HEK293 (cell line): ENCODE measurements around the gene UBE2D3.

Experiments used
- CTCF ChIP-seq: fragments of 450-650 bp; formaldehyde crosslinking; IDR thresholded peaks from 2 replicates; pipeline ENCODE4 v1.5.1; 2016; ENCODE audit warnings: missing biosample characterization, missing genetic modification characterization
- EGR2 ChIP-seq: fragments of 450-650 bp; formaldehyde crosslinking; IDR thresholded peaks from 2 replicates; pipeline ENCODE4 v1.5.1; 2016; ENCODE audit warnings: low read depth, missing biosample characterization, missing genetic modification characterization
- GLIS2 ChIP-seq: fragments of 450-650 bp; formaldehyde crosslinking; IDR thresholded peaks from 2 replicates; pipeline ENCODE4 v1.5.1; 2016; ENCODE audit warnings: missing biosample characterization, missing genetic modification characterization
- HOXD13 ChIP-seq: sonication (generic); formaldehyde crosslinking; IDR thresholded peaks from 2 replicates; pipeline ENCODE4 v1.8.0; 2022; ENCODE audit warnings: missing genetic modification reagents, borderline replicate concordance
- MEIS1 ChIP-seq: sonication (generic); formaldehyde crosslinking; IDR thresholded peaks from 2 replicates; pipeline ENCODE4 v1.8.1; 2022; ENCODE audit warnings: missing genetic modification reagents, mild to moderate bottlenecking, borderline replicate concordance
- REPIN1 ChIP-seq: fragments of 450-650 bp; formaldehyde crosslinking; IDR thresholded peaks from 2 replicates; pipeline ENCODE4 v1.5.1; 2017; ENCODE audit warnings: missing biosample characterization, missing genetic modification characterization, low read depth
- SP7 ChIP-seq: fragments of 450-650 bp; formaldehyde crosslinking; IDR thresholded peaks from 2 replicates; pipeline ENCODE4 v1.5.1; 2016; ENCODE audit warnings: missing biosample characterization, missing genetic modification characterization
- YY2 ChIP-seq: fragments of 450-650 bp; formaldehyde crosslinking; IDR thresholded peaks from 2 replicates; pipeline ENCODE4 v1.5.1; 2016; ENCODE audit warnings: missing biosample characterization, missing genetic modification characterization
- ZBTB21 ChIP-seq: fragments of 450-650 bp; formaldehyde crosslinking; IDR thresholded peaks from 2 replicates; pipeline ENCODE4 v1.5.1; 2017; ENCODE audit warnings: missing biosample characterization, missing genetic modification characterization
- ZBTB26 ChIP-seq: fragments of 450-650 bp; formaldehyde crosslinking; optimal IDR thresholded peaks from 2 replicates; pipeline ENCODE3; 2016; ENCODE audit warnings: missing biosample characterization, mild to moderate bottlenecking, missing genetic modification characterization
- ZBTB7A ChIP-seq: fragments of 450-650 bp; formaldehyde crosslinking; IDR thresholded peaks from 2 replicates; pipeline ENCODE4 v1.5.1; 2016; ENCODE audit warnings: low read depth, missing biosample characterization, missing genetic modification characterization
- ZFP69B ChIP-seq: fragments of 450-650 bp; formaldehyde crosslinking; IDR thresholded peaks from 2 replicates; pipeline ENCODE4 v1.5.1; 2016; ENCODE audit warnings: missing biosample characterization, missing genetic modification characterization
- ZIC2 ChIP-seq: fragments of 450-650 bp; formaldehyde crosslinking; IDR thresholded peaks from 2 replicates; pipeline ENCODE4 v1.5.1; 2016; ENCODE audit warnings: missing biosample characterization, missing genetic modification characterization
- ZNF174 ChIP-seq: fragments of 450-650 bp; formaldehyde crosslinking; IDR thresholded peaks from 2 replicates; pipeline ENCODE4 v1.5.0; 2017; ENCODE audit warnings: missing biosample characterization, mild to moderate bottlenecking, missing genetic modification characterization
- ZNF184 ChIP-seq: fragments of 450-650 bp; IDR thresholded peaks from 2 replicates; pipeline ENCODE4 v1.5.1; 2018; ENCODE audit warnings: missing biosample characterization, mild to moderate bottlenecking, missing genetic modification characterization
- ZNF248 ChIP-seq: fragments of 450-650 bp; formaldehyde crosslinking; IDR thresholded peaks from 2 replicates; pipeline ENCODE4 v1.5.1; 2017; ENCODE audit warnings: missing biosample characterization, missing genetic modification characterization
- ZNF280D ChIP-seq: fragments of 450-650 bp; formaldehyde crosslinking; IDR thresholded peaks from 2 replicates; pipeline ENCODE4 v1.5.1; 2016; ENCODE audit warnings: missing biosample characterization, missing genetic modification characterization
- ZNF350 ChIP-seq: fragments of 450-650 bp; formaldehyde crosslinking; IDR thresholded peaks from 2 replicates; pipeline ENCODE4 v1.5.0; 2017; ENCODE audit warnings: missing biosample characterization, mild to moderate bottlenecking, missing genetic modification characterization
- ZNF366 ChIP-seq: fragments of 450-650 bp; formaldehyde crosslinking; conservative IDR thresholded peaks from 2 replicates; pipeline ENCODE4 v1.5.1; 2016; ENCODE audit warnings: missing biosample characterization, missing genetic modification characterization
- ZNF416 ChIP-seq: fragments of 450-650 bp; formaldehyde crosslinking; IDR thresholded peaks from 2 replicates; pipeline ENCODE4 v1.5.1; 2016; ENCODE audit warnings: missing biosample characterization, missing genetic modification characterization
- ZNF423 ChIP-seq: fragments of 450-650 bp; formaldehyde crosslinking; IDR thresholded peaks from 2 replicates; pipeline ENCODE4 v1.5.1; 2016; ENCODE audit warnings: missing biosample characterization, missing genetic modification characterization
- ZNF473 ChIP-seq: fragments of 450-650 bp; formaldehyde crosslinking; IDR thresholded peaks from 2 replicates; pipeline ENCODE4 v1.5.1; 2017; ENCODE audit warnings: missing biosample characterization, missing genetic modification characterization
- ZNF544 ChIP-seq: fragments of 450-650 bp; formaldehyde crosslinking; IDR thresholded peaks from 2 replicates; pipeline ENCODE4 v1.5.0; 2017; ENCODE audit warnings: missing biosample characterization, missing genetic modification characterization
- ZNF571 ChIP-seq: fragments of 450-650 bp; formaldehyde crosslinking; IDR thresholded peaks from 2 replicates; pipeline ENCODE4 v1.5.0; 2017; ENCODE audit warnings: missing biosample characterization, missing genetic modification characterization
- ZNF596 ChIP-seq: fragments of 450-650 bp; IDR thresholded peaks from 2 replicates; pipeline ENCODE4 v1.5.0; 2018; ENCODE audit warnings: missing biosample characterization, mild to moderate bottlenecking, missing genetic modification characterization, moderate library complexity
- ZNF600 ChIP-seq: fragments of 450-650 bp; formaldehyde crosslinking; IDR thresholded peaks from 2 replicates; pipeline ENCODE4 v1.5.1; 2016; ENCODE audit warnings: missing biosample characterization, missing genetic modification characterization
- ZNF623 ChIP-seq: fragments of 450-650 bp; formaldehyde crosslinking; IDR thresholded peaks from 2 replicates; pipeline ENCODE4 v1.5.1; 2016; ENCODE audit warnings: missing biosample characterization, missing genetic modification characterization
- ZNF624 ChIP-seq: fragments of 450-650 bp; formaldehyde crosslinking; IDR thresholded peaks from 2 replicates; pipeline ENCODE4 v1.5.1; 2017; ENCODE audit warnings: missing biosample characterization, missing genetic modification characterization
- ZNF639 ChIP-seq: fragments of 450-650 bp; formaldehyde crosslinking; IDR thresholded peaks from 2 replicates; pipeline ENCODE4 v1.5.1; 2016; ENCODE audit warnings: missing biosample characterization, missing genetic modification characterization
- ZNF654 ChIP-seq: fragments of 450-650 bp; formaldehyde crosslinking; IDR thresholded peaks from 2 replicates; pipeline ENCODE4 v1.5.1; 2016; ENCODE audit warnings: low read depth, missing biosample characterization, missing genetic modification characterization
- ZNF658 ChIP-seq: fragments of 450-650 bp; formaldehyde crosslinking; IDR thresholded peaks from 2 replicates; pipeline ENCODE4; 2016; ENCODE audit warnings: missing biosample characterization, missing genetic modification characterization
- ZNF704 ChIP-seq: fragments of 450-650 bp; formaldehyde crosslinking; IDR thresholded peaks from 2 replicates; pipeline ENCODE4 v1.5.1; 2016; ENCODE audit warnings: missing biosample characterization, missing genetic modification characterization
- ZNF777 ChIP-seq: fragments of 450-650 bp; formaldehyde crosslinking; IDR thresholded peaks from 2 replicates; pipeline ENCODE4 v1.5.1; 2017; ENCODE audit warnings: missing biosample characterization, missing genetic modification characterization, borderline replicate concordance
- ZNF843 ChIP-seq: fragments of 450-650 bp; formaldehyde crosslinking; IDR thresholded peaks from 2 replicates; pipeline ENCODE4 v1.5.1; 2016; ENCODE audit warnings: missing biosample characterization, missing genetic modification characterization
- ZSCAN23 ChIP-seq: fragments of 450-650 bp; formaldehyde crosslinking; IDR thresholded peaks from 2 replicates; pipeline ENCODE4 v1.5.1; 2016; ENCODE audit warnings: missing biosample characterization, missing genetic modification characterization

Gene UBE2D3

GRCh38 chr4:102825261-102826091 is 1.9 kb downstream of the UBE2D3 start (continued):
- TF ChIP-seq EGR2 (tag by site-specific recombination) (no peak), ZNF350 (no peak), ZIC2 (no peak), ZNF624 (tag by site-specific recombination) (no peak), ZNF184 (tag by site-specific recombination) (no peak), ZBTB7A (no peak), ZNF416 (tag by site-specific recombination) (no peak), ZNF366 (tag by site-specific recombination) (no peak), HOXD13 (CRISPR knock-in tag) (no peak), ZBTB21 (tag by site-specific recombination) (no peak), ZNF248 (tag by site-specific recombination) (no peak), ZNF658 (tag by site-specific recombination) (no peak), ZNF473 (tag by site-specific recombination) (no peak), ZNF639 (tag by site-specific recombination) (no peak), ZNF777 (tag by site-specific recombination) (no peak), ZNF654 (tag by site-specific recombination) (no peak), ZNF704 (tag by site-specific recombination) (no peak), ZFP69B (no peak), CTCF (tag by site-specific recombination) (no peak), REPIN1 (tag by site-specific recombination) (no peak), YY2 (no peak), ZNF174 (no peak), ZNF600 (peak; percentile 88), ZNF544 (no peak), SP7 (tag by site-specific recombination) (no peak), GLIS2 (tag by site-specific recombination) (no peak), ZNF623 (tag by site-specific recombination) (no peak), ZSCAN23 (tag by site-specific recombination) (no peak), ZNF596 (tag by site-specific recombination) (no peak), ZBTB26 (tag by site-specific recombination) (no peak), ZNF571 (tag by site-specific recombination) (no peak), ZNF843 (tag by site-specific recombination) (no peak), ZNF423 (tag by site-specific recombination) (no peak), ZNF280D (no peak), MEIS1 (no peak)
